GM19023 (cell line): ENCODE results near the gene KHDRBS2.

Experiments
- ATAC-seq: cut with Tn5 transposase; IDR thresholded peaks from one replicate; pipeline ENCODE4 v1.9.1; 2021; ENCODE audit warnings: mild to moderate bottlenecking, moderate library complexity; ENCODE audit not compliant: unreplicated experiment

Gene KHDRBS2

DNA sequence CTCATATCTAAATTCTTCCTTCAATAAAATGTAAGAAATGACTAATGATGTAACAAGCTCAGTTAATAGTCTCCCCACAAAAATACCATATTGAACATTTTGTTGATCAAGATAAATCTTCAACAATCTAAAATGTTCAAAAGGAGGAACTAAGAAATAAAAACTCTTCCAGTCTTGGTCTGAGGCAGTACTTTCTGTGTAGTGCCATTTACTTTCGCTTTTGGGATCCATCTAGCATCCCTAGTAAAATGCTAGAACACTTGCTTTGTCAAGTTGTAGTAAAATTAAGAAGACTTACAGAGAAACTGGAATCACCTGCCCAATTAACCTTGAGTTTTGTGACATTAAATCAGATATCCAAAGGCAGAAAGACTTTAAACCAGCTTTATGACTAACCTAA lies 246.4 kb downstream of the KHDRBS2 start:
- ATAC-seq, result no peak

DNA sequence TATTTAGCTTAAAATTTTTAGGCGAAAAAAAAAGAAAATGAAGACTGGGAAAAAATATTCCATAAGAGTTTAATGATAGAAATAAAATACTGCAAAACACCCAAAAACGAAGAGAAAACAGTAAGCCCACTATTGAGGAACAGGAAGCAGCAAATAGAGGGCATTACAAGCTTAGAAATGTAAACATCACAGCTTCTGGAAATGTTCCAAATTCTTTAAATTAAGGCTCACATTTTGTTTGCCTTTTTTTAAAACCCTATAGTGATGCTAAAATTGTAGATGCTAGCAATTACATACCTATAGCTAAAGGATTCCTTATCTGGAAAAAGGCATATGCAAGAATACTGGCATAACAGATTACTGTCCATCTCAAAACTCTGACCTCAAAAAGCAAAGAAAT lies 248.6 kb downstream of the KHDRBS2 start:
- ATAC-seq, result no peak

DNA sequence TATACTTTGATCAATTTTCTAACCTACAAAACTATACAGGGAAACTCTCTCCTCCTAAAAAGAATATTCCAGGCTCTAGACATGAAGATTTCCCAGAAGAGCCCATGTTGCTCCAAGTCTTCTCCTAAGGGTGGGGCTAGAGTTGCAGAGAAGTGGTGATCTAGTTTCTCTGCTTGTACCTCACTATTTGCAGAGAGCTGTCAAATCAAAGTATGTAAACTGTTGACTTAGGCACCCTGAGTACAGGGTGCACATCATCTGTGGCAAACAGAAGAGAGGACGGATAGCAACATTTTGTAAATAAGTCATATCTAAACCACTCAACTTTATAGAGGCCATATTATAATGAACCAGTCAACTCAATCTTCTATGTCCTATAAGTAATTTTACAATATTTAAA lies 250.1 kb downstream of the KHDRBS2 start:
- no peak for ATAC-seq

DNA sequence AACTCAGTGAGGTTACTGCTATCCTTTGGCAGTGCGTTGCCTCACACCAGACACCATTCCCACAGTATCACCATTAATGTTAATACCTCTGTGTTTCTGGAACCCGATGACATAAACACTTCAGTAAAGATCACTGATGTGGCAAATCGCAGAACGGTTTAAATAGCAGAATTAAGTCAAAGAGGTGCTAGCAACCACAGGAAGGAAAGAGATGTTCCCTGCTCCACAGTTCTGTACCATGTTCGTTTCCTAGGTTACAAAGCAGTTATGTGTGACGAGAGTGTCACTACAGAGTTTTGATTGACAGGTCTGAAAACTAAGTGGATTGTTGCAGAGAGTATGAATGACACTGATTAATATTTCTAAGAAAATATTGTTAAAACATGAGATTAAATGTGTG lies 272.3 kb downstream of the KHDRBS2 start:
- ATAC-seq, result no peak

DNA sequence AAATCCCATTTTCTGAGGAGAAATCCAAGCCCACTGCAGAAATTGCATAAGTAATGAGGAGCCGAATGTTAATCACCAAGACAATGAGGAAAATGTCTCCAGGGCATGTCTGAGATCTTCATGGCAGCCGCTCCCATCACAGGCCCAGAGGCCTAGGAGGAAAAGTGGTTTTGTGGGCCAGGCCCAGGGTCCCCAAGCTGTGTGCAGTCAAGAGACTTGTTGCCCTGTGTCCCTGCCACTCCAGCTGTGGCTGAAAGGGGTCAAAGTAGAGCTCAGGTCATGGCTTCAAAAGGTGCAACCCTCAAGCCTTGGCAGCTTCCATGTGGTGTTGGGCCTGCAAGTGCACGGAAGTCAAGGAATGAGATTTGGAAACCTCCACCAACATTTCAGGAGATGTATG lies 276.6 kb downstream of the KHDRBS2 start:
- ATAC-seq, result no peak

DNA sequence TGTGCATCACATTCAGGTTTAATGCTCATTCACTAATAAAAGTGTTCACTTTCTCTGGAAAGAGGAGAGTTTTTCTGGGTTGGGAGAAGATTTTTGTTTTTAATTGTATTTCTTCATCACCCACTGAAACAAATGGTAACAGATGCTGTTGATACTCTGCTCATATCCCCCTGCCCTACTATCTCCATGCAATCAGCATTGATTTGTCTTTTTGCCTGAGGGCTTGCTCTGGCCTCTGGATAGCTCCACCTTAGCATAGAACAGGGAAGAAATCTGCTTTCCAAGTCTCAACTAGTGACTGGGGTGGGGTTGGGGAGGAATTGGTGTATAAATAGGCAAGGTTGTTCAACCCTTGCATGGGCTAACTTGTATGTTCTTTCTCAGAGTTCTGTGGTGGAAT lies 296.4 kb downstream of the KHDRBS2 start:
- ATAC-seq, result no peak

DNA sequence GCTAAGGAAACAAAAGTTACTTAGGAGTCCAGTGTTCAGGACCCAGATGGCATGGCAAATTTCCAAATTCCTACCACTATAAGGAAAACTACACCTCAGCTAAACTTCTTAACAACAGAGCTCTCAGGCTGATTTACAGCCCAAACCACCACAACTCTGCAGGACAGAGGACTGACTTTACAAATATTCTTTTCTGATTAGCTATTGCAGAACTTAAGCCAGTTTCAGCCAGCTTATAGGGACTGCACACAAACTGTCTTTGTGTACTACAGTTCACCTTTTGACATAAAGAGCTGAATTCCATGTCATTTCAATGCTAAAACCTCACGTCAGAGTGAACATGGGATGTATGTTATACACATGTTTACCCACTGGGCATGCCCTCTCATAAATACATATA lies 305.4 kb downstream of the KHDRBS2 start:
- no peak for ATAC-seq

DNA sequence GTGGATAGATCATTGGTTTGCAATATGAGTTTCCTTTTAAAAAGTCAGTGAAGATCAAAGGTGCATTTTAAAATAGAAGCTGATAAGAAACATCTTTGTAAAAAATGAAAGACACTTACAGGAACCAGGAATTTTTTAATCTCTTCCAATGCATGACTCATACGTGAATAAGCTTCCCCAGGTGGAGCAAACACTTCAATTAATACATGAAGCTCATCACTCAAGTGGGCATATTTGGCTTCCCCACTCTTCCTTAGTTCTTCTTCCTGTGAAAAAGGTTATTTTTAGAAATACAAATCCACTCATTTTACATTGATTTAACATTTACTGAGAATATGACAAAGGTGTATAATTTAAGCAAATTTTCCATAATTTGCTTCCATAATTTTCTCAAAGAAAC lies 308.1 kb downstream of the KHDRBS2 start:
- no peak for ATAC-seq

DNA sequence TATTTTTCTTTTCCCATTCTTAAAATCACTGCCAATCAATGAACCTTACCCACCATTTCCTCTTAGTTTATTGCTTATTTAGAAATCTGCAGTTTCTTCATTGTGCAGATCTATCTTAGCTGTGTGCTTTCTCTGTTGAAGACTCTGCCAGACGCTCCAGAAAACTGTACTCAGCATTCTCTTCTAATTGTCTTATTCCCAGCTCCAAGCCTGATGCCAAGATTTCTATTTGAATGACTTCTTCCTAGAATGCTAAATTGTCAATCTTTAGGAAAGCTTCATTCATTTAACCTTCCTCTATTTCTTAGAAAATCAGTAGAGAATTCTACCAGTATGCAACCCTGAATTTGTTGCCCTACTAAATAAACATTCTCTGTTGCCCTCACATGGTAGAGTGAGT lies 308.9 kb downstream of the KHDRBS2 start:
- no peak for ATAC-seq

DNA sequence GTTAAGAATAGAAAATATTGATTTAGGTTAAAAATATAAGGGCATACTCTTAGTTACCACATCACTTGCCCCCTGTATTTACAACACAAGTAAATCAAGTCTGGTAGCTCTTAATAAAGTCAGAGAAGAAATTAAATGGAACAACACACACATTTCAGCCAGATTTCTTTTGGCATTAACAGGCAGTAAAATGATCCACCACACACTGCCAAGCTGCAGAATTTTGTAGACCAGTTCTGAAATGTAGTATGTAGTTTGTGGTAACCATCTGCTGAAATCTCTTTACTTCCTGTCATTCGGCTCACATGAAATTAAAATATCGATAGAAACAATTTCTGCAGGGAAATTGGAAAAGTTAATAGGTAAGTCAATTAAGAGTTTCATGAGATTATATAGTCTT lies 326.8 kb downstream of the KHDRBS2 start:
- ATAC-seq, result no peak

DNA sequence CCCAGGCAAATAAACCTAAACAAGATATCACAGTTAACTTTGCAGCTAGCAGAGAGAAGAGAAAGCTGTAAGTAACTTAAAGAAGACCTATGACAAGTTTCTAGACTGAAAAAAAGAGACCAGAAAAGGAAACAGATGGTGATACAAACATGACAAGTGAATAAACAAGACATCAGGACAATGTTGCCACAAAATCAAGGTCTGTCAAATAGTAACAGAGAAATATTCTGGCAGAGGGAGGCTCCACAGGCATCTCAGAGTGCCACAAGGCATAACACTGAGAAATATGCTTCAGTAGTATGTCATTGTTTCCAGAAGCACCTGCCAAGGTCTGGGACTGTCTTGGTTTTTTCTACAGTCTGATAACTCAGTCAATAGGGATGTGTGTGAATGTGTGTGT lies 332.2 kb downstream of the KHDRBS2 start:
- no peak for ATAC-seq

DNA sequence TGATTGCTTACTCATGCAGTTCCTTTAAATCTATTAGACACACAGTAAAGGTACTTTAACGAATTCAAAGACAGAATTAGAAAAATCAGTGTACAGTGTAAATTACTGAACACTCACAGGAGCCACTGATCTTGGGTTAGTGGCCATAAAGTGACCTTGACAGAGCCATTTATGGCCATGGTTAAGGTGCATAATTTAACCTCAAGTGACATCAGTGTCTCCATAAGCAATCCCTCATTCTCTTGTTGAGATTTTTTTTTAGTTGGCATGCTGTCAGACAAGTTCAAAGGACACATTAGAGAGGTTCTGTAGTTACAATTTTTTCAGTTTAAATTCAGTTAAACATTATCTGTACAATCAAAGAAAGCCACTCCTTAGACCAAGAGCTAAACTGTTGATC lies 334.4 kb downstream of the KHDRBS2 start:
- ATAC-seq, result no peak

DNA sequence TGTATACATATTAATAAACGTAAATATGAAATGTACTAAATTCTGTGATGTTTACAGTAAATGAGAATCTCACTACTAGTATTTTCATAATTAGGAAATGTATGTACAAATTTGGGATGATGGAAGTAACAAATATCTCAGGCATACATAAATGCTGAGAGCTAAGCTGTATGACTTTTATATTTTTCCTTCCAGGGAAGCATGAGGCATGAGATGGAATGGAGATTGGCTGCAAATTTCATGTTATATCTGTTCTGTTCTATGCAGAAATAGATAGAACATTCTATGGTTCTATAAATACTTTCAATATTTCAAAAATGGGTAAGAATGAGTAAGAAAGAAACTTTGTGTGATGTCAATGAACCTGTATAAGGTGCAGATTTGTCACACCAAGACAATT lies 335.2 kb downstream of the KHDRBS2 start:
- ATAC-seq, result no peak

DNA sequence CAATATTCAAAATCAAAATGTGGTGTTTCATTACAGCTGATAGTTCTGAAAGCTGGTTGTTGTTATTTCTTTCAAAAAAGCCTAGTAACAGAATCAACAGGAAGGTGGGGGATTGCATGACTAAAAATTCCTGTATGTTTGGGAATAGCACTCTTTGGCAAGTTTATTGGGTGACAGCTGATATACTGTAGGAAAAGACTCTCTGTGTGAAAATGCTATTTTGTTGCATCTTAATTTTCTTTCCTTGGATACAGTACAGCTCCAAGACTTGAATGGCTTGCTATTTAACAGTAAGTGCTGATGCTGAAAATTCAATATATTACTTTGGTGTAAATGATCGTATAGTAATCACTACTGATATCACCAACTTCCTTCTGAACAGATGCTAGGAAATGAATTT lies 336.1 kb downstream of the KHDRBS2 start:
- no peak for ATAC-seq

DNA sequence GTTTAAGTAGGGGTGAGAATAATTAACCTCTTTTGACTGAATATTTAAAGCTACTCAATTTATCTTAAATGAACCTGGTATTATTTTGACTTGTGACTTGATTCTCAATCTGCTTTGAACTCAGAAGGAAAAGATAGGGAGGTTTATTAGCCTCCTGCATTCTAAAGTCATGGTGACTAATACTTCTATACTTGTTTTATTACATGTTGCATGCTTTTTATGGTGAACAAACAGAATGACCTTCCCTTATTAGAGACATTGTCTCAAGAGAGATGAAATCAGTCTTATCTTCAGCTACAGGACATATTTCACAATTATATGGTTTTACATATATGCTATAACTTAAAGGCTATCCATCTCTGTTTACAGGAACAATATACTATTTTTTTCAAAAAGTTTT lies 336.9 kb downstream of the KHDRBS2 start:
- no peak for ATAC-seq

DNA sequence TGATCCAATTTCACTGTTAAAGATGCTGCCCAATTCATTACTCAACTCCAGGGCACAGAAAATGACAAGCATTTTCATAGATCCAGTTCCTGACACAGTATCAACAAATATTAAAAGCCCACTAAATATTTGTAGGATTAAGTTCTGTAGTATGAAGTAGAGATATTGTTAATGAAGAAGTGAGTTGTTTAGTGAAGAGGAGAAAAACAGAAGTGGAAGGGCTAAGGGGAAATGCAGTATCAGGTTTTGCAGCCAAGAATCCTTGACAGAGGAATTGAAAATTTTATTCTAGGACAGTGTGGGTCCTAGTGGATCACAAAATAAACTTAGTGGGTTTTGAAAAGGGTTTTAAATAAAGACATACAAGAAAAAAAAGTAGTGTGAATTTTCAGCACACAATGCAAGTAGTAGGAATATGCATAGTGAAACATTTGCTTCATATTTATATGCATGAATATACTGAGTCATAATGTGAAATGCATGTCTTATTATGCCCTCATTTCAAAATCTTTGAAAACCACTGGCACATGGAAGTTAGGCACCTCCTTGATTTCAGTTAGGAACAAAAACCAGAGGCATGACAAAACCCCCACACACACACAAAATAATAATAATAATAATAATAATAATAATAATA lies 338.6 kb downstream of the KHDRBS2 start:
- ATAC-seq, result no peak

DNA sequence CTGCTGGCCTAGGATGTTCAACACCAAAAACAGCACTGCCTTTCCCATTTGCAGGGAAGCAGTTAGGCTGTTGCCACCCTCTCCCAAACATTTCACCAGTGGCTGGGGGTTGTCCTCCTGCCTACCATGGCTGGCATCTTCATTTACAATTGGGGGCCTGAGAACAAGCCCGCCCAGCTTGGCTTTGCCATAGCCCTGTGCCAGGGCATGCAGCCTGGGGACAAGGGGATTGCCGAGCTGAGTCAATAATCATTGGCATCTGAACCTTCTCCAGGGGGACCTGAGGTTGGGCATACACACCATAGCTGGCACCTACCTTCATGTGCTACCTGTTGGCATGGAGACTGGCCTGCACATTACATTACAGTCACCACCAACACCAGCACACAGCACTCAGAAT lies 345.1 kb downstream of the KHDRBS2 start:
- ATAC-seq, result no peak

DNA sequence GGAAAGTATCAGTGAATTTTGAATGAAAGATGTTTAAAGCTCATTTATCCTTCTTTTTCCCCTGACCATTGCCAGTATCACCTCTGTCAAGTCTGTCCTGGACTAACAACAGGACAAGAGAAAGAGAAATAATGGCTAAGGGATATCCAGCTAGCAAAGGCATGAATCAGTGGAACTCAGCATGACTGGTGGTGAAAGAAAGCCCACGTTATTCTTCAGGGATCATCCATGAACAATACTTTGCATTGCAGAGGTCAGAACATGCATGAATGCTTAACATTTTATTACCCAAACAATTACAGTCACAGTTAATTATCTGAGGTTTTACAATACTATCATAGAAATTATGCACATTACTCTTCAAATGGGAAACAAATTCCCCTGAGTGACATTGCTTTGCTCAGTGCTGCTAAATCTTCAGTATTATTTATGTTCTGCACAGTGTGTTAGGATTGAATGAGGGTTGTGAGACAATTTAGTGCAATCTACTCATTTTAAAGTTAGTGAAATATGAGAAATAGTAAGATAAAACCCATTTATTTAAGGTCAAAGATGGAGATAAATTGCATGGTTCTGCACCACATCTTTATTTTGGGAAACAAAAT lies 350.7 kb downstream of the KHDRBS2 start:
- ATAC-seq, result no peak

DNA sequence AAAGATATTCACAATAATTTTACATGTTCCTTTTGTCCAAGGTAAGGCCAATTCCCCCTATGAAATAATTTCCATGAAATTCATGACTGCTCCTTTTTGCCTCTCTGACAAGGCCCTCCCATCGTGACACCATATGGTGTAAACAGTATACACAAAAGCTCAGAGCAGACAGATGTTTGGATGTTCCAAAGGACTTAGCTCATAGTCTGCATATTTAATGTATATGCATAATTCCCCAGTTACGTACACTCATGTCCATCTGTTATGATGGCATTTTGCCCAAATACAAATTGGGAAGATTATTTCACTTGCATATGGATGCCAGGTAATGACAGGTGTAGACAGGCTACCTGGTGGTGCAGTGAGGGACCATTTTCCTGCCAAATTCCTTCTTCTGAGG lies 376.5 kb downstream of the KHDRBS2 start:
- no peak for ATAC-seq

DNA sequence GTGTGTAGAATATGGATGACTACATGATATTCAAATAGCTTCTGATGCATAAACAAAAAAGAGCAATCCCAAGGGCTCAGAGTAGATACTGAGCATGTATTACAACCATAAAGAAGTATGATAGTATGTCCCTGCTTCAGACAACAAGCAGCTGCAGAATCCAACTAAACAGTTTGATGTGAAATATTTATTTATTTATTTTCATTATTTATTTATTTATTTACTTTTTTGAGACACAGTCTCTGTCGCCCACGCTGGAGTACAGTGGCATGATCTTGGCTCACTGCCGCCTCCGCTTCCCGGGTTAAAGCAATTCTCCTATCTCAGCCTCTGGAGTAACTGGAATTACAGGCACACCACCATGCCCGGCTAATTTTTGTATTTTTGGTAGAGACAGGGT lies 384.3 kb downstream of the KHDRBS2 start:
- ATAC-seq, result no peak

DNA sequence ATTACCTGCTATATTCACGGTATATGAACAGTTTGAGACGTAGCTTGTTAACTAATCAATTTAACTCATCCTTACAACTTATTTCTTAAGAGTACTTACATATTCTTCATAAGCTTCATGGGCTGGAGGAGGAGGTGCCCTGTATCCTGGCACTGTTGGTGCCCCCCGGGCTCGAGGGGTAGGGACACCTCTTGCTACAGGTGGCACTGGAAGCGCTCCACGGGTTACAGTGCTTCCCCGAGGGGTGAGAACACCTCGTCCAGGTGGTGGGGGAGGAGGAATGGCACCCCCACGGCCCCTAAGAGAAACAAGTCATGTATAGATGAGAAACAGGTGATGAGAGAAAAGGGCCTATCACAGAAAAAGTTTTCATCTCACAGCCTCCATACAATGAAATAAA lies 391.5 kb downstream of the KHDRBS2 start:
- no peak for ATAC-seq

DNA sequence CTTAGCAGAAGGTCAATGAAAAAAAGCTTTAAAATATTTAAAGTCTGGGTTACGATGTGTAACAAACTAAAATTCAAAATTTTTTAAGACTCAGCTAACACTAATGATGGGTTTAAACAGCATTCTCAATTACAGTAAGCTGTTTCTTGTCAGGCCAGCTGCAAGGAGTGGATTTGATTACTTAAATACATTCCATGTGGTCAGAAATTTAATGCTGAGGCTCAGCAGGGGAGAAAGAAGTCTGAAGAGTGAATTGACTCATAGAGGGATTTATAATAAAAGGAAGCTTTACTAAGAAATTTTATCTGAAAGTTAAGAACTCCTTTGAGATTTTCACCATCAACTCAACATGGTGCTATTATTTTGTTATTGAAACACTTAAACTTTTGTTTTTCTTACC lies 398.6 kb downstream of the KHDRBS2 start:
- no peak for ATAC-seq

DNA sequence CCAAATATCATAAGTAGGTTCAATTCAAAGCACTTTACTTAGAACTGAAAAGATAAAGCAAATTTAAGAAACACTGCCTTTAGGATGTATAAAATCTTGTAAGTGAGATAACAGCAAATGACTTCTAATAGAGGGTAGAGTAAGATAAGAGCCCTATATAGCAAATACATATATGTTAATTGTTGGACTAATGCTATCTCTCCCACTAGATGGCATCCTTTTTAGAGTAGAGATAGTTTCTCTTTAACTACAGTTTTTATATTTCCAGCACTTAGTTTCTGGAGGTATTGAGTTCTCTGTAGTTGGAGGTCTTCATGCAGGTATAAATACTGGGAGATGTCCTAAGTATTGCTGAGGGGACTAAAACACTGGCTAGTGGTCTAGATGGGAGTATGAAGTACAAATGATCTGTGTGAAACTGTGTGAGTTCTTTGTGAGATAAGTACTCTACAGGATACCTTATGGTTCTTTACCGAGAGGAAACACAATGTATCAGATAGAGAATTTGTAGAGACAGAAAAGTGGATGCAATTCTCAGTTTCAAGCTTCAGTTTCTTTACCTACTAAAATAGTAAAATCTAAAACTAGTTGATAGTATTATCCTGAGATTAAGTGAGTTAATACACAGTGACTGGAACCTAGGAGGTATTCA lies 399.3 kb downstream of the KHDRBS2 start:
- ATAC-seq, result no peak
